CD4-positive, alpha-beta memory T cell (primary cell): ENCODE results near the gene GAGE2A. TPM values are rescaled to one million over a fixed set of nuclear protein-coding genes. Genes with fewer than 3 reads are reported as not detected.
"Not testable (repeated sequence)": the region's sequence is repeated elsewhere in the genome, so short reads cannot be mapped to it uniquely, and the experiment has no call there.

Experiments used
- CTCF ChIA-PET: fragments of 350-600 bp; sonication (Branson Sonifier 250); formaldehyde crosslinking; loops from one replicate; lab custom pipeline; 2021; ENCODE audit warnings: inconsistent platforms; ENCODE audit not compliant: partially characterized antibody; lab: Charles Lee
- POLR2A ChIA-PET: fragments of 350-600 bp; sonication (Branson Sonifier 250); formaldehyde crosslinking; loops from one replicate; lab custom pipeline; 2021; ENCODE audit not compliant: partially characterized antibody; lab: Charles Lee
- DNase-seq, 5 donors: peaks; one replicate each; pipeline versions ENCODE4 v3.0.0 to v3.0.0-alpha.2; 2020 to 2022; ENCODE audit warnings: mixed read lengths in 1 of 5
- H3K27ac ChIP-seq: one replicate; pipeline ENCODE4 v1.7.0; 2013; ENCODE audit warnings: low read depth, low read length
- H3K27me3 ChIP-seq: 2 replicates; pipeline ENCODE4 v1.7.0; 2013; ENCODE audit warnings: mild to moderate bottlenecking, low read length, moderate library complexity; ENCODE audit not compliant: insufficient read depth
- H3K36me3 ChIP-seq: 2 replicates; pipeline ENCODE4 v1.7.0; 2013; ENCODE audit warnings: mild to moderate bottlenecking, low read length, moderate library complexity; ENCODE audit not compliant: insufficient read depth
- H3K4me1 ChIP-seq: 2 replicates; pipeline ENCODE4 v1.7.0; 2013; ENCODE audit warnings: mild to moderate bottlenecking, low read length, moderate library complexity; ENCODE audit not compliant: insufficient read depth
- H3K4me3 ChIP-seq, 2 donors: one replicate each; pipeline ENCODE4 v1.7.0; 2013; ENCODE audit warnings: low read length in 2 of 2, mild to moderate bottlenecking in 1 of 2
- H3K9me3 ChIP-seq, 2 donors: one replicate each; pipeline ENCODE4 v1.7.0; 2013; ENCODE audit warnings: low read length in 2 of 2, control low read depth in 1 of 2; ENCODE audit not compliant: control insufficient read depth in 1 of 2
- H3K27ac Mint-ChIP-seq, 7 donors: one replicate each; pipeline ENCODE4 v1.8.0; 2020 to 2021; ENCODE audit warnings: mixed read lengths in 7 of 7, mild to moderate bottlenecking in 6 of 7, inconsistent platforms in 3 of 7, moderate library complexity in 3 of 7
- H3K27me3 Mint-ChIP-seq, 2 donors: one replicate each; pipeline ENCODE4 v1.8.0; 2020 to 2021; ENCODE audit warnings: mixed read lengths in 2 of 2
- H3K36me3 Mint-ChIP-seq, 2 donors: one replicate each; pipeline ENCODE4 v1.8.0; 2020 to 2021; ENCODE audit warnings: mixed read lengths in 2 of 2, inconsistent platforms in 1 of 2, mild to moderate bottlenecking in 1 of 2
- H3K4me1 Mint-ChIP-seq, 4 donors: one replicate each; pipeline ENCODE4 v1.8.0; 2020 to 2021; ENCODE audit warnings: mixed read lengths in 4 of 4, mild to moderate bottlenecking in 1 of 4
- H3K4me3 Mint-ChIP-seq, 8 donors: one replicate each; pipeline ENCODE4 v1.8.0; 2020 to 2021; ENCODE audit warnings: mixed read lengths in 8 of 8, mild to moderate bottlenecking in 7 of 8, moderate library complexity in 6 of 8, inconsistent platforms in 3 of 8
- H3K9me3 Mint-ChIP-seq, 8 donors: one replicate each; pipeline ENCODE4 v1.8.0; 2020 to 2021; ENCODE audit warnings: mixed read lengths in 8 of 8, mild to moderate bottlenecking in 5 of 8, inconsistent platforms in 3 of 8, moderate library complexity in 1 of 8
- intact Hi-C: fragments of 100-400 bp; cut with micrococcal nuclease; formaldehyde crosslinking; loops from one replicate; pipeline ENCODE4 v1.15.1; 2023
- polyA plus RNA-seq, 2 donors: library from polyadenylated mRNA; unstranded; fragments of 300-500 nt; fragmentation: Illumina TruSeq; gene quantifications; one replicate each; pipeline ENCODE4 v1.2.3, GENCODE V29; 2021
- total RNA-seq, 2 experiments: library from RNA; stranded (reverse); gene quantifications; one replicate each; pipeline ENCODE4 v1.2.3, GENCODE V29; 2021

The GAGE2A gene
- total and polyA plus RNA-seq, 4 experiments from 2014 or later = not detected

DNA sequence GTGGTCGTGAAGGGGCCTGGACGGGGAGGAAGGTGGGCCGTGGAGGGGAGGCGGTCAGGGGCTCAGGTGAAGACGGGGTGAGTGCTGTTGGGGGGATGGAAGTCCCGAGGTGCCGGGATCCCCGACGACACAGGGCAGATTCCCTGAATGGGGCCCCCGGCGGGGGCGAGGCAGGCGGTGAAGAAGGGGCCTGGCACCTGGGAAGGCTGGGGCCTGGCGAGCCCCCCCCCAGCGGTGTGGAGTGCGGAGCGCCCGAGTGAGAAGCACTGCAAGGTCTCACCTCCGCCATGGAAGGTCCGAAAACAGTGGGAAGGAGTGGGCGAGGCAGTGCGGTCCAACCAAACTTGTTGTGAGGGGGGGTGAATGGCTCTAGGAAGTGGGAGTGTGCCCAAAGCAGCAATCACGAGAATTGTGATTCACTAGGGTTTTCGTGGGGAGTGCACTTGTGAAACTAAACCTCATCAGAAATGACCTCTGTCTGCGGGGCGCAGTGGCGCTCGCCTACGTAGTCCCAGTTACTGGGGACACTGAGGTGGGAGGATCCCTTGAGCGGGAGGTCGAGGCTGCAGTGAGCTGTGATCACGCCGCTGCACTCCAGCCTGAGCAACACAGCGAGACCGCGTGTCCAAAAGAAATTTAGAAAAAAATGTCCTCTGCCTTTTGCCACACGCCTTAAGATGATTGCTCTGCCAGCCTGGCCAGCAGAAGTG lies 628 bp downstream of the GAGE2A start:
- H3K9me3 Mint-ChIP-seq, POLR2A ChIA-PET, H3K4me3 ChIP-seq, H3K9me3 ChIP-seq, H3K27ac Mint-ChIP-seq, H3K36me3 ChIP-seq, H3K4me3 Mint-ChIP-seq, H3K4me1 Mint-ChIP-seq, intact Hi-C loops, H3K27me3 Mint-ChIP-seq, H3K36me3 Mint-ChIP-seq, H3K4me1 ChIP-seq, H3K27me3 ChIP-seq, CTCF ChIA-PET, H3K27ac ChIP-seq: not testable (repeated sequence)
- DNase-seq = peak in 1 of 5 donors; percentile 22

DNA sequence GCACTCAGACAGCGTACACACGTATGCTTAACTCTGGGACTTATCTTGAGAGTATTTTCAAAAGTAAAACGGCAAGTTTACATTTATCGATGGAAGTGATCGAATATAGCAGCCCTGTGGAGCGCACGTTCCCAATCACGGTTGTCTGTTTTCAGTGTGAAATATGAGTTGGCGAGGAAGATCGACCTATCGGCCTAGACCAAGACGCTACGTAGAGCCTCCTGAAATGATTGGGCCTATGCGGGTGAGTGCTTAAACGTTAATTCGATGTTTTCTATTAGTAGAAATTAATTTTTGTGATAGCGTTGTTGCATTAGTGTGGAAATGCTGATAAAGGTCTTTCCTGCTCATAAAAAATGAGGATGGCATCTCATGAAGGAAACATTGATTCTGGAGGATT lies 1.2 kb downstream of the GAGE2A start:
- H3K27me3 Mint-ChIP-seq, CTCF ChIA-PET, H3K27me3 ChIP-seq, H3K4me1 ChIP-seq, H3K4me3 Mint-ChIP-seq, intact Hi-C loops, H3K27ac Mint-ChIP-seq, H3K9me3 Mint-ChIP-seq, H3K36me3 ChIP-seq, H3K4me3 ChIP-seq, H3K27ac ChIP-seq, H3K36me3 Mint-ChIP-seq, POLR2A ChIA-PET, H3K9me3 ChIP-seq, H3K4me1 Mint-ChIP-seq: not testable (repeated sequence)
- peak in 1 of 5 donors; percentile 24 for DNase-seq

DNA sequence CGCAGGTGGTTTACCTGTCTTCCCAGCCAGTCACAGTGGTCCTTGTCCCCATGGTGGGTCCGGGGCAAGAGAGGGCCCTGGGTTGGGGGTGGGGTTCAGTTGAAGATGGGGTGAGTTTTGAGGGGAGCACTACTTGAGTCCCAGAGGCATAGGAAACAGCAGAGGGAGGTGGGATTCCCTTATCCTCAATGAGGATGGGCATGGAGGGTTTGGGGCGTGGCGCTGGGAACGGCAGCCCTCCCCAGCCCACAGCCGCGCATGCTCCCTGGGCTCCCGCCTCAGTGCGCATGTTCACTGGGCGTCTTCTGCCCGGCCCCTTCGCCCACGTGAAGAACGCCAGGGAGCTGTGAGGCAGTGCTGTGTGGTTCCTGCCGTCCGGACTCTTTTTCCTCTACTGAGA lies 9.4 kb downstream of the GAGE2A start, which contains the start of gene GAGE1:
TSS of gene GAGE1 (plus strand) at position 301 of the 400 bp plus-strand sequence. CDS start 1,155 bp downstream, outside the sequence.
- H3K27ac Mint-ChIP-seq, H3K27me3 ChIP-seq, CTCF ChIA-PET, H3K27me3 Mint-ChIP-seq, H3K27ac ChIP-seq, H3K9me3 ChIP-seq, H3K4me3 Mint-ChIP-seq, H3K4me3 ChIP-seq, H3K9me3 Mint-ChIP-seq, DNase-seq, POLR2A ChIA-PET, H3K36me3 Mint-ChIP-seq, H3K4me1 Mint-ChIP-seq, intact Hi-C loops, H3K36me3 ChIP-seq, H3K4me1 ChIP-seq: not testable (repeated sequence)

DNA sequence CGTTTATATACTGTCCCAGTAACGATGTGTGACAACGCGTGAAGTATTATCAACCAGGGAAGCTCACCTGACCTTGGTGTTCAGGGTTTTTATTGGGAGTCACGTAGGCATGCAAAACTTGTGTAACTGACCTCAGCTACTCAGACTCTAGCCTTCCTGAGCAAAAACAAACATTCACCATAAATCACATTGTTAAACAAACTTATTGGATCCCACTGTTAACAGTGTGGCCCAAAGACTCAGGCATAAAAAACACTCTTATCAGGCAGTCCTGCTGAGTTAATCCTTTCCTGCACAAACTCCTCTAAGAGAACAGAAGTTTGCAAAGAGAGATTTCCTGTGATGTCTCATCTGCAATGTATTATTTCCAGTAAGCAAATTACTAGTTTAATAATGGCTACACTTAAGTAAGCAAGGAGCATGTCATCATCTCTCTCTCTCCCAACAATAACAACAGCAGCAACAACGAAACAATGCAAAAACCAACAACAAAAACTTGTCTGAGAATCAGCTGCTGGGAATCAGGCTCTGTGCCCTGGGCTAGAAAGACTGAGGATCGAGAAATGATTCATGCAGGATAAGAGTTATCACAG lies 21.5 kb downstream of the GAGE2A start:
- no peak for DNase-seq
- Mint-ChIP-seq H3K27ac (no peak overlapping the region), H3K4me1 (no peaks in the 10 kb centered on the region), H3K4me3 (no peak overlapping the region), H3K9me3 (peaks cover 0 to 2% (median 0%) of the 10 kb centered on the region in 8 donors), H3K27me3 (peaks cover 0 to 2% of the 10 kb centered on the region in 2 donors), H3K36me3 (no peaks in the 10 kb centered on the region)
- H3K4me3 ChIP-seq = no peak overlapping the region
- no peaks in the 10 kb centered on the region for H3K36me3 ChIP-seq
- intact Hi-C loops = no loop called here
- no peaks in the 10 kb centered on the region for H3K4me1 ChIP-seq
- H3K9me3 ChIP-seq = no peaks in the 10 kb centered on the region
- ChIA-PET CTCF (no interaction called here), POLR2A (no interaction called here)
- no peak overlapping the region for H3K27ac ChIP-seq
- no peaks in the 10 kb centered on the region for H3K27me3 ChIP-seq

DNA sequence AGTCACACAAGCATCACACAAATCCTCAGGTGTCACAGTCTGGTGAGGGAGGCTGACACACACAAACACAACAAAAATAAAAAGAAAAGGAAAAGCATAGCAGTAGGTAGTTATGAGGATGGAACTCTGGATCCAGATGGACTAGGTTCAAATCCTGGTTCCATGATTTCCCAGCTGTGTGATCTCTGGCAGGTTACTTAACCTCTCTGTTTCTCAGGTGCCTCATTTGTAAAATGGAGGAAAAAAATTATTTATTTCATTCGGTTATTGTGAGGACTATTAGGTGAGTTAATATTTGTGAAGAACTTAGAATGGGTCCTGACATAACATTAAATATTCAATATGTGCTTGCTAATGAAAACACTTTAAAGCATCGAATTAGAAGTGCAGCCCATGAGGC lies 29.3 kb downstream of the GAGE2A start:
- no peaks in the 10 kb centered on the region for H3K4me1 Mint-ChIP-seq
- Histone ChIP-seq H3K27ac (no peak overlapping the region), H3K4me3 (no peak overlapping the region), H3K36me3 (no peaks in the 10 kb centered on the region), H3K9me3 (no peaks in the 10 kb centered on the region), H3K4me1 (no peaks in the 10 kb centered on the region), H3K27me3 (no peaks in the 10 kb centered on the region)
- H3K27ac Mint-ChIP-seq = no peak overlapping the region
- ChIA-PET CTCF (no interaction called here), POLR2A (no interaction called here)
- DNase-seq = no peak
- H3K9me3 Mint-ChIP-seq = no peaks in the 10 kb centered on the region
- no peaks in the 10 kb centered on the region for H3K36me3 Mint-ChIP-seq
- intact Hi-C loops = no loop called here
- H3K4me3 Mint-ChIP-seq = no peak overlapping the region
- H3K27me3 Mint-ChIP-seq = peaks cover 0 to 2% of the 10 kb centered on the region in 2 donors

DNA sequence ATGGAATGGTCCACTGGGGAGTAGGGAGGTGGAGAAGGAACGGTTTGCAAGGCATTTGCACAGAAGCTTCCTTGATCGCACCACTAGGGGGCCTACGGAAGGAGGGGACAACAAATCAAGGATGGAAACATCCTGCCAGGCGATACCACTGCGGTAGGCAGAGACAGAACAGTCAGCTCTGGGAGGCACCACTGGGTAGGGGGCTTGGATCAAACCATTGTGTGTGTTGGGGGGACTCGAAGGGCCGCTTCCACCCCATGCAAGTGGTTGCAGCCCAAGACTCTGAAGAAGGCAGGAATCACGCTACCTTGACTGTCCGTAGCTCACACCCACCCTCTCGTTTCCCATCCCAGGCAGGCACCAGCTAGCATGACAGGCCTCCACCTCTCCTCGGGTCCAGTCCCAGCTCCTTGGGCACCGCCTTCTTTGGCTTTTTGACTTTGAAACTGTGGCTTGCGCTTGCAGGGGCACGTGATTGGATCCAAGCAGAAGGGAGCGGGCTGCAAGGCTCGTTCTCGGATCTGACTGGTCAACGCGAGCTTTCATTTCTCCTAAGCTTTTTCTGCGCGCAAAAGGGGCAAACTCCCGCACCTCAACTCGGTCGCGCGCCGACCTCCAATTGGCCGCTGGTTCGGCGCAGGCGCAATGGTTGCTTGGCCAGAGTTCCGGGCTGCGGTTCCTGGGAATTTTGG lies 37.9 kb downstream of the GAGE2A start:
- peak overlapping the region in 7 of 8 donors; percentile 59 to 84 (median 72) for H3K4me3 Mint-ChIP-seq
- H3K9me3 Mint-ChIP-seq = peaks cover 0 to 10% (median 5%) of the 10 kb centered on the region in 8 donors
- no peaks in the 10 kb centered on the region for H3K4me1 Mint-ChIP-seq
- intact Hi-C loops = no loop called here
- H3K9me3 ChIP-seq = no peaks in the 10 kb centered on the region
- DNase-seq = peak in 4 of 5 donors; percentile 8 to 36 (median 20)
- H3K27me3 ChIP-seq = no peaks in the 10 kb centered on the region
- H3K36me3 ChIP-seq = no peaks in the 10 kb centered on the region
- H3K27ac Mint-ChIP-seq = no peak overlapping the region
- H3K4me1 ChIP-seq = no peaks in the 10 kb centered on the region
- peaks cover 0 to 2% of the 10 kb centered on the region in 2 donors for H3K27me3 Mint-ChIP-seq
- CTCF ChIA-PET = no interaction called here
- no peak overlapping the region for H3K4me3 ChIP-seq
- no peak overlapping the region for H3K27ac ChIP-seq
- POLR2A ChIA-PET = no interaction called here
- H3K36me3 Mint-ChIP-seq = no peaks in the 10 kb centered on the region

DNA sequence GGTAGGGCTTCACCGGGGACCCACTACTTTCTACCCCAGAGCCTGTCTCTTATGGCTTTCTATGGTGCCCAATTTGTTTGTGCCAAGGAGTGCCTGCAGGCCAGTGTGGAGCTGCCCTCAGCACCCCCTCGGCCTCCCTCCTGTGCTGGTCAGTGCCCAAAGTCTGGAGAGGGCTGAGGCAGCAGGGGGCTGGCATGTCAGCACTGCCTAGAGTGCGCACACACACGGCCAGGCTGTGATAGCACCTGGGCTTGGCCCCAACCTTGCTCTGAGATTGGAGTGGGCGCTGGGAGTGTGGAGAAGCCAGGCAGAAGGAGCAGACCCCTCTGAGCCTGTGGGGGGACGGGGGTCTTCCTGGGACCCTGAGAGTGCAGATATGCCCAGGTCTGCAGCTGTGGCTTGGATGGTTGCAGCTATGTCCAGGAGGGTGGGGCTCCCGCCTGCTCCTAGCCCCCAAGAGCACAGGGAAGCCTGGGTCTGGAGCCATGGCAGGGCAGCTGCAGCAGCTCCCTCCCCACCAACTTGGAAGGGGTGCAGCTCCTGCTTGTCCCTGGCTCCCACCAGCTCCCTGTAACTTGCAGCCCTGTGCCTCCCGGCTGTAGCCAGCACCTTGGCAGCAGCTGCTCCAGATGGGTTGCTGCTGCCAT lies 55.8 kb downstream of the GAGE2A start:
- H3K27me3 Mint-ChIP-seq = no peaks in the 10 kb centered on the region
- no peak overlapping the region for H3K4me3 Mint-ChIP-seq
- H3K4me1 ChIP-seq = no peaks in the 10 kb centered on the region
- no peaks in the 10 kb centered on the region for H3K36me3 ChIP-seq
- CTCF ChIA-PET = no interaction called here
- H3K27ac Mint-ChIP-seq = no peak overlapping the region
- intact Hi-C loops = no loop called here
- H3K9me3 ChIP-seq = no peaks in the 10 kb centered on the region
- no peaks in the 10 kb centered on the region for H3K36me3 Mint-ChIP-seq
- POLR2A ChIA-PET = no interaction called here
- no peaks in the 10 kb centered on the region for H3K27me3 ChIP-seq
- H3K4me3 ChIP-seq = no peak overlapping the region
- no peaks in the 10 kb centered on the region for H3K9me3 Mint-ChIP-seq
- no peak for DNase-seq
- H3K27ac ChIP-seq = no peak overlapping the region
- H3K4me1 Mint-ChIP-seq = no peaks in the 10 kb centered on the region
